22Rv1 (cell line): ENCODE results near the gene CCDC149.

ENCODE experiments used
- H3K27ac ChIP-seq: fragments of 450-650 bp; 2 replicates; pipeline ENCODE4 v1.5.1; 2017
- CTCF ChIP-seq: fragments of 450-650 bp; IDR thresholded peaks from 2 replicates; pipeline ENCODE4 v1.5.1; 2017; ENCODE audit warnings: mild to moderate bottlenecking
- ZFX ChIP-seq: fragments of 450-650 bp; IDR thresholded peaks from 2 replicates; pipeline ENCODE4 v1.6.1; 2017; ENCODE audit warnings: antibody characterized with exemption, borderline replicate concordance

The CCDC149 gene

GRCh38 chr4:24912252-24913118, at the start of gene CCDC149:
CCDC149 (minus strand) TSS chr4:24913042; CDS start chr4:24912864, 178 bp downstream.
- peak within 1 kb of the TSS; percentile 83 for H3K27ac ChIP-seq
- TF ChIP-seq ZFX (no peak), CTCF (peak; percentile 24)

GRCh38 chr4:24957886-24958285, 45.0 kb upstream of the CCDC149 start:
- TF ChIP-seq CTCF (no peak), ZFX (no peak)

GRCh38 chr4:24956763-24957162, 43.9 kb upstream of the CCDC149 start:
- no peak overlapping the region for H3K27ac ChIP-seq
- TF ChIP-seq CTCF, result no peak
- no peak for TF ChIP-seq ZFX

More at GRCh38 chr4:24957886-24958285, 45.0 kb upstream of the CCDC149 start:
- H3K27ac ChIP-seq, result no peak overlapping the region

GRCh38 chr4:24956091-24956490, 43.2 kb upstream of the CCDC149 start:
- no peak overlapping the region for H3K27ac ChIP-seq
- TF ChIP-seq ZFX (no peak), CTCF (no peak)

- TF ChIP-seq ZFX (no peak), CTCF (no peak)
- H3K27ac ChIP-seq, result no peak overlapping the region
Measured at GRCh38 chr4:24952667-24953066, 39.8 kb upstream of the CCDC149 start.

- H3K27ac ChIP-seq, result no peak overlapping the region
Measured at GRCh38 chr4:24949970-24950369, 37.1 kb upstream of the CCDC149 start.

More at GRCh38 chr4:24949970-24950369, 37.1 kb upstream of the CCDC149 start:
- no peak for TF ChIP-seq ZFX
- TF ChIP-seq CTCF, result no peak
